Measurements from ENCODE around the gene NEK6.

- no peak for TF ChIP-seq CTCF (conservative IDR thresholded peaks at IDR 0.05)
- no peak for TF ChIP-seq EZH2 (IDR thresholded peaks at IDR 0.05; ENCODE audit: low read depth)
These were observed 127.1 kb downstream of the NEK6 start for GRCh38 chr9:124384846-124385245.

Measured in PC-9 (cell line).